HG03066 (cell line): Measurements from ENCODE around the gene KCNMB2.
"Not testable (repeated sequence)": the region's sequence is repeated elsewhere in the genome, so short reads cannot be mapped to it uniquely, and the experiment has no call there.

Source experiments
- ATAC-seq: cut with Tn5 transposase; IDR thresholded peaks from one replicate; pipeline ENCODE4 v1.9.1; 2021; ENCODE audit warnings: low read depth; ENCODE audit not compliant: unreplicated experiment

KCNMB2 gene

DNA sequence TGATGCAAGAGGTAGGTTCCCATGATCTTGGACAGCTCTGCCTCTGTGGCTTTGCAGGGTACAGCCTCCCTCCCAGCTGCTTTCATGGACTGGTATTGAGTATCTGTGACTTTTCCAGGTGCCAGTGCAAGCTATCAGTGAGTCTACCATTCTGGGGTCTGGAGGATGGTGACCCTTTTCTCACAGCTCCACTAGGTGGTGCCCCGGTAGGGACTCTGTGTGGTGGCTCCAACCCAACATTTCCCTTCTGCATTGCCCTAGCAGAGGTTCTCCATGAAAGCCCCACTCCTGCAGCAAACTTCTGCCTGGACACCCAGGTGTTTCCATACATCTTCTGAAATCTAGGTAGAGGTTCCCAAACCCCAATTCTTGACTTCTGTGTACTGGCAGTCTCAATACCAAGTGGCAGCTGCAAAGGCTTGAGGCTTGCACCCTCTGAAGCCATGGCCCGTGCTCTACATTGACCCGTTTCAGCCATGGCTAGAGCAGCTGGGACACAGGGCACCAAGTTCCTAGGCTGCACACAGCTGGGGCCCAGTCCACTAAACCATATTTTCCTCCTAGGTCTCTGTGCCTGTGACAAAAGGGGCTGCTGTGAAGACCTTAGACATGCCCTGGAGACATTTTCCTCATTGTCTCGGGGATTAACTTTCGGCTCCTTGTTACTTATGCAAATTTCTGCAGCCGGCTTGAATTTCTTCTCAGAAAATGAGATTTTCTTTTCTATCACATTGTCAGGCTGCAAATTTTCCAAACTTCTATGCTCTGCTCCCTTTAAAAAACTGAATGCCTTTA, 209.8 kb downstream of the KCNMB2 start:
- not testable (repeated sequence) for ATAC-seq

GRCh38 chr3:178748874-178749273, 212.6 kb downstream of the KCNMB2 start:
- ATAC-seq: no peak

GRCh38 chr3:178749471-178749870, 213.2 kb downstream of the KCNMB2 start:
- ATAC-seq: no peak

- no peak for ATAC-seq
Measured at GRCh38 chr3:178750639-178751300, 214.5 kb downstream of the KCNMB2 start.

DNA sequence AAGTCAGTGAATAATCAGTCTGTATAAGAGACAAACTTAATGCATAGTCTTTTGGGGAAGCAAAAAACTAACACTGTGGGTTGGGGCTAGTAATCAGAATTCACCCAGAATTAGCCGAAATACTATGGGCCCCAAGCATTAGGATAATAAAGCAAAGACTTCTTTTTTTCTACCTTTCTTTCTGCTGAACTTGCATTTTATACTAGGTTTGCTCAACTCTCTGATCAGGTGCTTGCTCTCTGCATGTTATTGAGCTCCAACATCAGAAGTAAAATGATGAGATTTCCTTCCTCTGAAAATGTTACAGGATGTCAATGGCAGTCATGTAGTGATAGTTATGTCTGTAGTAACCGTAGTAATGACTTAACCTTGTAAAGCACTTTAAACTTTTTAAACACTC, 216.6 kb downstream of the KCNMB2 start:
- ATAC-seq: no peak

DNA sequence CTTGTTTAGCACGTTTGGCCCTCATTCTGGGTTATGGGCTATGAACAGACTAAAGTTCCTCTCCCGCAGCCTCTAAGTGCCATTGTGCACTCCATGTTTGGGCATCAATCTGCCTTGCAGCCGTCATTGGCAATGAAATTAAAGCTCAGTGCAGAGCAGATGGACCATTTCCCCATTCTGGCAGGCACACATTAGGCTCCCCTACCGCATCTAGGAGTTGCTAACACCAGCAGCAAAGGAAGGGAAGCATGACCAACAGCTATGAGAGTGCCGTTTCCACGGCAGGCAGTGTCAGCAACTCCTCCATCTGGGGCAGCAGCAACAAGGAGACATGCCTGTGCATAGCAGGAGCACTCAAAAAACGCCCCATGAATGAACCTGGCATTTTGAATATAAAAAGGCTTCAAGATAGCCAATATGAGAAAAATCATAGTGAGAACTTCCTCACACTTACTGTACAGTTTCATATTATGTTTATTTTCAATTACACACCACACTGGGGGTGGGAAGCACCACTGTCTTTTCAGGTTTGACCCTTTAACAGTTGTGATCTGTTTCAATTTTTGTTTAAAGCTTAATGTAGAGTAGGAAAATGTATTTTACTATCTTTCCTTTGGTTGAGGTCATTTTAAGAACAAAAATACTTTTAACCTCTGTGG, 218.7 kb downstream of the KCNMB2 start:
- ATAC-seq: peak; percentile 47

DNA sequence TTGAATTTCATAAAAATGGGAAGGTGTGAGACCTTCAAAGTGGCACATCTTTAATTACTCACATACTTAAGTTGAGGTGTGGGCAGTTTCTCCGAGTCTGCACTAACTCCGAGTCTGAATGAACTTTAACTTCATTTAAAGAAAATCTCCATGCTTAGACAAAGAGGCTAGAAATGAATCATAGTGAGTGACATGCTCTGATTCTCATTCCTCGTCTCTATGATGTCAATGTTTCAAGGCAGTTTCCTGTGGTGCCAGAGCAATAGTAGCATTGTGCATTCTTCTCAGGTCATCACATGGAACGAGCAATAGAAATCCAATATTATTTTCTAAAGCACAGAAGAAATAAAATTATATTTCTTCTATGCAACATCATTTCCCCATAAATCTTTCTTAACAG, 224.8 kb downstream of the KCNMB2 start:
- no peak for ATAC-seq

- no peak for ATAC-seq
Measured at GRCh38 chr3:178761461-178761860, 225.2 kb downstream of the KCNMB2 start.

DNA sequence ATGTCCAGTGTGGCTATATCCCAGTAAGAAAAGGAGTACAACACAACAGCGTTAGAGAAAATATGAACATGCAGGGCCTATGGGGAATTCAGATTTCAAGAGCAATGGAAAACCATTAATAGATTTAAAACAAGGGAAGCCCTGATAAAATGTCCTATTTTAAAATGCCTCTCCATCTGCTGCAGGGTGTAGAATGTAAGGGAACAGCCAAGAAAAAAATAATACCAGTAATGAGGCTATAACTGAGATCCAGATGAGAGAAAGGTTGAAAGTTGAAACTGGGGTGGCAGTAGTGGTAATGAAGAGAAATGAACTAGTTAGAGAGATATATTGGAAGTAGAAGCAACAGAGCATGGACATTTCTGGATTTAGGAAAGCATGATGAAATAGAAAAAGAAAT, 226.1 kb downstream of the KCNMB2 start:
- no peak for ATAC-seq

GRCh38 chr3:178765472-178765871, 229.2 kb downstream of the KCNMB2 start:
- no peak for ATAC-seq

GRCh38 chr3:178767581-178767980, 231.3 kb downstream of the KCNMB2 start:
- no peak for ATAC-seq

GRCh38 chr3:178768072-178768864, 232.0 kb downstream of the KCNMB2 start:
- peak; percentile 86 for ATAC-seq

DNA sequence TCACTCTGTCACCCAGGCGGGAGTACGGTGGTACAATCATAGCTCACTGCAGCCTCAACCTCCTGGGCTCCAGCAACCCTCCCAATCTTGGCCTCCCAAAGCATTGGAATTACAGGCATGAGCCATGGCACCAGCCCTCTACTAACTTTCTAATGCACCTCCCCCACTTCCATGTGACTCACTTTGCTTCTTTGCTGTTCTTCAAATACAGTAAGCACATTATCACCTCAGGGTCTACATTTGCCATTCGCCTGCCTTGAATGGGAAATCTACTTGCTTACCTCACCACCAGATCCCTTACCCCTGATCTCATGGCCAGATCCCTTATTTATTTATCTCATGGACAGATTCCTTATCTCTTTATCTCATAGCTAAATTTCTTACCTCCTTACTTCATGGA, 235.3 kb downstream of the KCNMB2 start:
- ATAC-seq: no peak

DNA sequence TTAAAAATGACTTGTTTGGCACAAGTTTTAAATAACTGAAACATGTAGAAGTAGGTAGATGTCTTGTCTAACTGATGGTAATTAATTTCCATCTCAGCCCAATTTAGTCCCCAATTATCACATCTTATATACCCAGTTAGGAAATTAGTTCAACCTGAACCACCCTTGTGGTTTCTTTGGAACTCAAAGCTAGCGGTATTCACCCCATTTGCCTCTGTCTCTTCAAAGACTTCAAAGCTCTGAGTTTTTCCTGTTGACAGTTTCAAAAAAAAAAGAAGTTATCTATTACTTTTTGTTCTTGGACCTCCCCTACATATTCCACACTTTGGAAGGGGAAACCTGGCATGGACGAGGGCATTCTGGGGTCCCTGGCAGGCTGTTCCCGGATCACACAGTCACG, 236.5 kb downstream of the KCNMB2 start:
- no peak for ATAC-seq

DNA sequence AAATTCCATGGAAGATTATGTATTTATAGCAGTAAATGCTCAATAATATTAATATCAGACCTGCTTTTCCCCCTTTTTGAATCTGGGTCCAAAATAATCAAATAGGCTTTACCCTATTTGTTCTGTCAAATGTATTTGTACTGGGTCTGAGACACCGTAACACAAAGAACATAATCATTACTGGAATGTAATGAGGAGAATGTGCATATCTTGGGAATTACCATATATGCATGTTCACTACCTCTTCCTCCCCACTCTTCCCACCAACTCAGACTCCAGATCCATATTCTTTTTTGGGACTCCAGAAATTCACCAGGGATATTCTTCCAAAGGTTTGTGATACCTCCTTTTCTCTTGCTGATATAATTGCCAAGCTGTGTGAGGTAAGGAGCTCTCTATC, 237.1 kb downstream of the KCNMB2 start:
- no peak for ATAC-seq

GRCh38 chr3:178777718-178778411, 241.6 kb downstream of the KCNMB2 start:
- ATAC-seq: peak; percentile 47

DNA sequence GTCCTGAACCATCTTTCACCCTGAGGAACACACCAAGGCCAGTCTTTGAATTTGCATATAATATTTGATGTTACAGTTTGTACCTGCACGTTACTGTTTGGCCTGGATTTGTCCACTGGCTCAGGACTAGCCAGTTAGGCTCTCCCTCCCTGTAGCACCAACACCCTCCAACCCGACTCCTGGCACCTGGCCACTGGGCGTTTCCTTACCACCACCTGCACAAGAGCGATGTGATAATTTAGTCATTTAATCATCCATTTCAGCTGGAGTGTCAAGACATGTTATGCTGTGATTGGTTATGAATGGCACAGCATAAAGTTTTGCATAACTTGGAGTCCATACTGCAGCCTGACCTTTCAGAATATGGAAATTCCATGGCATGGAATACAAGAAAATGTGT, 242.4 kb downstream of the KCNMB2 start:
- no peak for ATAC-seq

GRCh38 chr3:178785961-178786360, 249.7 kb downstream of the KCNMB2 start:
- no peak for ATAC-seq

DNA sequence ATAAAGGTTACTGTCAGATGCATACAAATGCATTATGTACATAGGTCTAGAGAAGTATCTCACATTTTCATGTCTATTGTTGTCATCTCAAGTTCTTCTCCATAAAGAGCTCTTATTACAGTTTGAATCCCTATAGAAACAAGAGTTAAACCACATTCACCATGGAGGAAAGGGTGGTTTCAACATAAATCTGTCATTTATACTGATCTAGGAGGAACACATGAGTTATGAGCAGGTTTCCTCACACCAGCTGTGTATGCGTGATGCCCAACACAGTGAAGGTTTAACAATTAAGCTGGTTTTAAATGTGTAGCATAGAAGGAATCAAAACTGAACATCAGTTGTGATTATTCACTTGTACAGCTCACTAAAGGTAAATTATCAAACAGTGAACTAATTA, 251.7 kb downstream of the KCNMB2 start:
- no peak for ATAC-seq

DNA sequence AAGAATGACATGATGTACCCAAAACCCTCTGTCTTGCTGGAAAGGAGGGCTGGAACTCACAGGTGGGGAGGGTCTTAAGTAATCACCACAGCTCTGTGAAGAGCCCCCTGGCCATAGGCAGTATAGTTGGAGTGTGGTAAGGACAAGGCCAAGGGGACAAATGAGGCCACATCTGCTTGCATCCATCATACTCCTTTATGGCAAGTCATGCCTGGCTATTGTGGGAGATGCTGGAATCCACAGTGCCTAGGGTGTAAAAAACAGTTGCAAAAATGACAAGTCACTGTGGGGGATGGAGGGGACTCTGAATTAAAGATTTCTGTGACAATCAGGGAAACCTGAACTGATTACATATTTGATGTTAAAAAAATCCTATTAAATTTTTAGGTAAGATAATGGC, 258.5 kb downstream of the KCNMB2 start:
- no peak for ATAC-seq
